ENCODE measurements around the gene STAG1. TPM values are rescaled to one million over a fixed set of nuclear protein-coding genes. Genes with fewer than 3 reads are reported as not detected.
"Not testable (repeated sequence)": the region's sequence is repeated elsewhere in the genome, so short reads cannot be mapped to it uniquely, and the experiment has no call there.

Gene STAG1
- polyA plus RNA-seq, 3 donors from 2014 or later = 11.8 to 22.6 (median 14.6) TPM

GRCh38 chr3:136734382-136735070, 17.7 kb downstream of the STAG1 start:
- Mint-ChIP-seq H3K4me1 (peaks cover 60 to 62% of the 10 kb centered on the region in 2 donors), H3K9me3 (no peaks in the 10 kb centered on the region), H3K4me3 (peak overlapping the region in 4 of 5 donors; percentile 11 to 42 (median 26)), H3K36me3 (peaks cover 5 to 10% (median 6%) of the 10 kb centered on the region in 3 donors), H3K27me3 (ENCODE audit: low read depth in 3 of 3) (peaks cover 0 to 3% (median 2%) of the 10 kb centered on the region in 3 donors), H3K27ac (peak overlapping the region; percentile 67 to 83 (median 76))
- peak; percentile 20 to 30 (median 23) for DNase-seq

- H3K27me3 Mint-ChIP-seq (ENCODE audit: low read depth in 3 of 3) = peaks cover 0 to 3% (median 2%) of the 10 kb centered on the region in 3 donors
- H3K9me3 Mint-ChIP-seq = no peaks in the 10 kb centered on the region
- DNase-seq = no peak
- H3K4me3 Mint-ChIP-seq = no peak overlapping the region
- H3K4me1 Mint-ChIP-seq = peaks cover 70 to 72% of the 10 kb centered on the region in 2 donors
- H3K36me3 Mint-ChIP-seq = peaks cover 5 to 10% (median 6%) of the 10 kb centered on the region in 3 donors
- no peak overlapping the region for H3K27ac Mint-ChIP-seq
Measured at GRCh38 chr3:136733317-136733833, 18.8 kb downstream of the STAG1 start.

DNA sequence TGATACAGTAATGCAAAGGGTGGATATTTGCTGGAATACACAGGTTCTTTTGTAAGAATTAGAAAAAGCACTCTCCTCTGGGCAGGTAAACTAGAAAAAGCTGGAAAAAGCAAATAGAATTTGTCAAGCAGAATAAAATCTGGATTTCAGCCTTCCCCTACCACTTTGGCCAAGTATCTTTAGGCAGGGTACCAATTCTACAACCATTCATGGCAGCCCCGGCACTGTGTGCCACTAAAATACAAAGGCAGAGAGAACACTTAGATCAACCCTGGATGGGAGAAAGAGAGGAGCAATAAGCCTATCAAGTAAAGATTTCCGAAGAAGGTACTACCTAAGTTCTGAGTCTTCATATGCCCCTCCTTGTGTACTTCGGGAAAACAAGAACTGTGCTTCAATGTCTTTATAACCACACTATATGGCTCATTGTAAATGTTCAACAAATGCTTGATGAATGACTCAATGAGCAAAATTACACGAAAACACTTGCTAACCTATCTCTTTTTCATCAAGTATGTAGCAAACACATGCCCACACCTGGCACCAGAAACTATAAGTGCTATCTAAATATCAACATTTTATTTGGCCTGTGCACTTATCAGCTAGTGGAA, 20.8 kb downstream of the STAG1 start:
- Mint-ChIP-seq H3K27ac (peak overlapping the region in 3 of 6 donors; percentile 5 to 78 (median 66)), H3K4me1 (peaks cover 72 to 76% of the 10 kb centered on the region in 2 donors), H3K4me3 (peak overlapping the region in 3 of 5 donors; percentile 0 to 18 (median 4))

DNA sequence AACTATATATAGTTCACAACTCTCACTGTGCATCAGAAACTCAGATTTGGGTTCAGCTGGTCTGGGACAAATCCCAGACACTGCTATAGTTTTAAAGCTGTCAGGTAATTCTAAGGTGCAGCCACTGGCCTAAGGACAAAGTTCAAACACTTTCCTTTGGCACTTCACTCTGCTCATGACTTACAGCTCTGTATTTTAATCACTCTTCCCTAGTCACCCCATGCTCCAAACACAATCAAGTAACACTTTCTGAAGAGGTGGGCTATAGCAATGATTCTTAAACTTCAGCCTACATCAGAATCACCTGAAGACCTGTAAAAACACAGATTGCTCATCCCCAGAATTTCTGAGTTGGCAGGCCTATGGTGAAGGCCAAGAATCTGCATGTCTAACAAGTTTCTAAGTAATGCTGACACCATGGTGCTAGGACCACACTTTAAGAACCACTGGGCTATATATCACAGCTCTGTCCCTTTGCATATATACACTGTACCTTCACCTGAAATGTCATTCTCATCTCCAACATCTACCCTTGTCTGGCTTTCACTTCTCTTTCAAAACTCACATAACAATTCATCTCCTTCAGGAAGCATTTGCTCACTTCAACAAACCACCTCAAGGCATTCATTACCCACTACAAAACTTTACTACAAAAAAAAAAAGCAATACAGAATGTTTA, 21.4 kb downstream of the STAG1 start:
- H3K4me3 Mint-ChIP-seq = peak overlapping the region; percentile 0 to 25 (median 12)
- peaks cover 0 to 2% (median 0%) of the 10 kb centered on the region in 3 donors for H3K27me3 Mint-ChIP-seq (ENCODE audit: low read depth in 3 of 3)
- no peak for DNase-seq
- no peaks in the 10 kb centered on the region for H3K9me3 Mint-ChIP-seq
- H3K36me3 Mint-ChIP-seq = peaks cover 0 to 5% (median 0%) of the 10 kb centered on the region in 3 donors
- peaks cover 70 to 80% of the 10 kb centered on the region in 2 donors for H3K4me1 Mint-ChIP-seq
- H3K27ac Mint-ChIP-seq = peak overlapping the region in 3 of 6 donors; percentile 10 to 62 (median 33)

More for the DNA sequence above, 20.8 kb downstream of the STAG1 start:
- DNase-seq = no peak
- no peaks in the 10 kb centered on the region for H3K9me3 Mint-ChIP-seq
- peaks cover 0 to 2% (median 0%) of the 10 kb centered on the region in 3 donors for H3K27me3 Mint-ChIP-seq (ENCODE audit: low read depth in 3 of 3)
- peaks cover under 1 to 5% (median under 1%) of the 10 kb centered on the region in 3 donors for H3K36me3 Mint-ChIP-seq

DNA sequence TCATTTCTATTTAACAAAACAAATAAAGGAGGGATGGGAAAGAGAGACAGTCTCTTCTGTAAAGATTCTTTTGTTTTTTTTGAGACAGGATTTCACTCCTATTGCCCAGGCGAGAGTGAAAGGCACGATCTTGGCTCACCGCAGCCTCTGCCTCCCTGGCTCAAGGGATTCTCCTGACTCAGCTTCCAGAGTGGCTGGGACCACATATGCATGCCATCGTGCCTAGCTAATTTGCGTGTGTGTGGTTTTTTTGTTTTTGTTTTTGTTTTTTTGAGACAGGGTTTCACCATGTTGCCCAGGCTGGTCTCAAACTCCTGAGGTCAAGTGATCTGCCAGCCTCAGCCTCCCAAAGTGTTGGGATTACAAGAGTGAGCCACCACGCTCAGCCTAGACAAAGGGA, 23.3 kb downstream of the STAG1 start:
- Mint-ChIP-seq H3K27me3 (ENCODE audit: low read depth in 3 of 3) (peaks cover 0 to 2% (median 0%) of the 10 kb centered on the region in 3 donors), H3K4me3 (peak overlapping the region; percentile 41 to 71 (median 64))
- peak in 1 of 3 donors; percentile 17 for DNase-seq

GRCh38 chr3:136728473-136728872, 23.7 kb downstream of the STAG1 start:
- H3K27me3 Mint-ChIP-seq (ENCODE audit: low read depth in 3 of 3) = peaks cover 0 to 2% (median 0%) of the 10 kb centered on the region in 3 donors
- peak overlapping the region; percentile 41 to 71 (median 64) for H3K4me3 Mint-ChIP-seq
- peak overlapping the region in 5 of 6 donors; percentile 9 to 60 (median 51) for H3K27ac Mint-ChIP-seq
- peaks cover 66 to 79% of the 10 kb centered on the region in 2 donors for H3K4me1 Mint-ChIP-seq
- H3K36me3 Mint-ChIP-seq = no peaks in the 10 kb centered on the region
- no peaks in the 10 kb centered on the region for H3K9me3 Mint-ChIP-seq
- DNase-seq = peak; percentile 22 to 50 (median 50)

More for the DNA sequence above, 23.3 kb downstream of the STAG1 start:
- no peaks in the 10 kb centered on the region for H3K36me3 Mint-ChIP-seq
- peaks cover 66 to 80% of the 10 kb centered on the region in 2 donors for H3K4me1 Mint-ChIP-seq
- H3K27ac Mint-ChIP-seq = peak overlapping the region in 5 of 6 donors; percentile 9 to 60 (median 21)
- H3K9me3 Mint-ChIP-seq = no peaks in the 10 kb centered on the region

DNA sequence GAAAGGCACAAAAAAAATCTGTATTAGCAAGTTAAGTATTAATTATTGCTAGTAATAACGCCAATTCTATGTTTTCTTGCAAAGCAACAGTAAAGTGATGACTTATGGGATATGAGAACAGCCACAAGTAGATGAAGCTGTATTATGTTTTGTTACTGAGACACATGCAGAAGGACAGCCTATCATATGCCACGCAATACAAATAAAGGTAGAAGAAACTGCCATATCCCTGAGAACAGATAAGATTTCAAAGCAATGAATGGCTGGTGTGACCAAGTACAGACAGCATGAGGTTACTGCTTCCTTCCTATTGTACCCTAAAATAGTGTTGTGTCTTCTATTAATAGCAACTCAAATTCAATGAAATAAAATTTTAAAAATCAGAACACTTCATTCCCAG, 26.7 kb downstream of the STAG1 start:
- peaks cover 51 to 69% of the 10 kb centered on the region in 2 donors for H3K4me1 Mint-ChIP-seq
- H3K36me3 Mint-ChIP-seq = peaks cover 0 to 4% (median 0%) of the 10 kb centered on the region in 3 donors
- H3K4me3 Mint-ChIP-seq = peak overlapping the region in 1 of 5 donors; percentile 44
- no peaks in the 10 kb centered on the region for H3K9me3 Mint-ChIP-seq
- no peak overlapping the region for H3K27ac Mint-ChIP-seq
- no peak for DNase-seq
- H3K27me3 Mint-ChIP-seq (ENCODE audit: low read depth in 3 of 3) = no peaks in the 10 kb centered on the region

- H3K36me3 Mint-ChIP-seq; H3K9me3 Mint-ChIP-seq; H3K27me3 Mint-ChIP-seq (ENCODE audit: low read depth in 3 of 3); H3K4me3 Mint-ChIP-seq; DNase-seq; H3K27ac Mint-ChIP-seq: not testable (repeated sequence)
- H3K4me1 Mint-ChIP-seq = peaks cover 40 to 66% of the 10 kb centered on the region in 2 donors
Measured at GRCh38 chr3:136722916-136723315, 29.3 kb downstream of the STAG1 start.

- peaks cover 39 to 63% of the 10 kb centered on the region in 2 donors for H3K4me1 Mint-ChIP-seq
- not testable (repeated sequence) for H3K27me3 Mint-ChIP-seq (ENCODE audit: low read depth in 3 of 3); H3K36me3 Mint-ChIP-seq; H3K4me3 Mint-ChIP-seq; DNase-seq; H3K9me3 Mint-ChIP-seq
- H3K27ac Mint-ChIP-seq = peak overlapping the region in 2 of 6 donors; percentile 20 to 76
Measured at GRCh38 chr3:136722399-136722798, 29.8 kb downstream of the STAG1 start.

- no peak for DNase-seq
- peak overlapping the region in 4 of 6 donors; percentile 34 to 73 (median 56) for H3K27ac Mint-ChIP-seq
- peaks cover 4 to 9% (median 5%) of the 10 kb centered on the region in 3 donors for H3K36me3 Mint-ChIP-seq
- peaks cover 31 to 51% of the 10 kb centered on the region in 2 donors for H3K4me1 Mint-ChIP-seq
- no peak overlapping the region for H3K4me3 Mint-ChIP-seq
- no peaks in the 10 kb centered on the region for H3K9me3 Mint-ChIP-seq
- peaks cover 0 to 2% (median 0%) of the 10 kb centered on the region in 3 donors for H3K27me3 Mint-ChIP-seq (ENCODE audit: low read depth in 3 of 3)
Measured at GRCh38 chr3:136720091-136720490, 32.1 kb downstream of the STAG1 start.

- Mint-ChIP-seq H3K27me3 (ENCODE audit: low read depth in 3 of 3) (peaks cover 0 to 2% (median 0%) of the 10 kb centered on the region in 3 donors), H3K36me3 (peaks cover 4 to 5% (median 5%) of the 10 kb centered on the region in 3 donors), H3K27ac (peak overlapping the region in 5 of 6 donors; percentile 12 to 62 (median 15)), H3K4me3 (peak overlapping the region in 4 of 5 donors; percentile 3 to 48 (median 26)), H3K9me3 (no peaks in the 10 kb centered on the region), H3K4me1 (peaks cover 41 to 63% of the 10 kb centered on the region in 2 donors)
- no peak for DNase-seq
Measured at GRCh38 chr3:136716629-136717028, 35.5 kb downstream of the STAG1 start.

GRCh38 chr3:136714020-136714419, 38.2 kb downstream of the STAG1 start:
- Mint-ChIP-seq H3K27me3 (ENCODE audit: low read depth in 3 of 3) (no peaks in the 10 kb centered on the region), H3K9me3 (no peaks in the 10 kb centered on the region), H3K4me3 (peak overlapping the region; percentile 33 to 60 (median 48)), H3K27ac (peak overlapping the region; percentile 71 to 86 (median 78)), H3K4me1 (peaks cover 44 to 60% of the 10 kb centered on the region in 2 donors), H3K36me3 (peaks cover under 1 to 4% (median under 1%) of the 10 kb centered on the region in 3 donors)
- DNase-seq = no peak

GRCh38 chr3:136712941-136713340, 39.2 kb downstream of the STAG1 start:
- H3K36me3 Mint-ChIP-seq = peaks cover 0 to 4% (median 0%) of the 10 kb centered on the region in 3 donors
- peak overlapping the region in 2 of 5 donors; percentile 20 to 22 for H3K4me3 Mint-ChIP-seq
- peaks cover 39 to 54% of the 10 kb centered on the region in 2 donors for H3K4me1 Mint-ChIP-seq
- H3K9me3 Mint-ChIP-seq = no peaks in the 10 kb centered on the region
- H3K27ac Mint-ChIP-seq = peak overlapping the region in 4 of 6 donors; percentile 22 to 42 (median 32)
- no peak for DNase-seq
- no peaks in the 10 kb centered on the region for H3K27me3 Mint-ChIP-seq (ENCODE audit: low read depth in 3 of 3)
